ENCODE data around the gene MAST4.

The MAST4 gene

GRCh38 chr5:66615136-66615535 is 18.9 kb downstream of the MAST4 start:
- Histone ChIP-seq H3K27ac (no peak overlapping the region), H3K4me3 (no peak overlapping the region), H3K9ac (ENCODE audit: insufficient read length) (no peak overlapping the region), H3K9me3 (ENCODE audit: low read depth, low read length) (no peaks in the 10 kb centered on the region), H3K36me3 (ENCODE audit: insufficient read depth, low read length) (no peaks in the 10 kb centered on the region)
- no peak for DNase-seq (ENCODE audit: low read depth, low spot score)
- TF ChIP-seq EZH2 (IDR thresholded peaks at IDR 0.05) (no peak), POLR2AphosphoS5 (IDR thresholded peaks at IDR 0.05; ENCODE audit: borderline replicate concordance, low read depth, low read length) (no peak)

- Histone ChIP-seq H3K36me3 (ENCODE audit: insufficient read depth, low read length) (no peaks in the 10 kb centered on the region), H3K4me3 (no peak overlapping the region)
- no peak for TF ChIP-seq FOXP2 (optimal IDR thresholded peaks at IDR 0.05; ENCODE audit: control extremely low read depth, extremely low read length, insufficient read depth)
- TF ChIP-seq POLR2AphosphoS5 (IDR thresholded peaks at IDR 0.05; ENCODE audit: borderline replicate concordance, low read depth, low read length), result no peak
- TF ChIP-seq EZH2 (IDR thresholded peaks at IDR 0.05), result no peak
These were observed 19.7 kb downstream of the MAST4 start for GRCh38 chr5:66615894-66616293.

GRCh38 chr5:66616520-66617225 is 20.5 kb downstream of the MAST4 start:
- no peak overlapping the region for H3K27ac ChIP-seq
- no peak overlapping the region for H3K4me3 ChIP-seq
- no peak for DNase-seq (ENCODE audit: low read depth, low spot score)
- H3K36me3 ChIP-seq (ENCODE audit: insufficient read depth, low read length), result no peaks in the 10 kb centered on the region
- H3K9me3 ChIP-seq (ENCODE audit: low read depth, low read length), result no peaks in the 10 kb centered on the region
- H3K9ac ChIP-seq (ENCODE audit: insufficient read length), result no peak overlapping the region
- TF ChIP-seq POLR2AphosphoS5 (IDR thresholded peaks at IDR 0.05; ENCODE audit: borderline replicate concordance, low read depth, low read length) (no peak), FOXP2 (optimal IDR thresholded peaks at IDR 0.05; ENCODE audit: control extremely low read depth, extremely low read length, insufficient read depth) (no peak), EZH2 (IDR thresholded peaks at IDR 0.05) (no peak)

More at GRCh38 chr5:66615894-66616293, 19.7 kb downstream of the MAST4 start:
- Histone ChIP-seq H3K9ac (ENCODE audit: insufficient read length) (no peak overlapping the region), H3K9me3 (ENCODE audit: low read depth, low read length) (no peaks in the 10 kb centered on the region), H3K27ac (no peak overlapping the region)
- no peak for DNase-seq (ENCODE audit: low read depth, low spot score)

GRCh38 chr5:66617226-66617861 is 21.2 kb downstream of the MAST4 start:
- H3K9ac ChIP-seq (ENCODE audit: insufficient read length), result no peak overlapping the region

GRCh38 chr5:66617991-66618768 is 22.0 kb downstream of the MAST4 start:
- no peaks in the 10 kb centered on the region for H3K9me3 ChIP-seq (ENCODE audit: low read depth, low read length)
- TF ChIP-seq POLR2AphosphoS5 (IDR thresholded peaks at IDR 0.05; ENCODE audit: borderline replicate concordance, low read depth, low read length) (no peak), EZH2 (IDR thresholded peaks at IDR 0.05) (no peak), FOXP2 (optimal IDR thresholded peaks at IDR 0.05; ENCODE audit: control extremely low read depth, extremely low read length, insufficient read depth) (no peak)
- no peak overlapping the region for H3K4me3 ChIP-seq
- H3K27ac ChIP-seq, result no peak overlapping the region
- H3K36me3 ChIP-seq (ENCODE audit: insufficient read depth, low read length), result no peaks in the 10 kb centered on the region
- H3K9ac ChIP-seq (ENCODE audit: insufficient read length), result no peak overlapping the region
- no peak for DNase-seq (ENCODE audit: low read depth, low spot score)

More at GRCh38 chr5:66617226-66617861, 21.2 kb downstream of the MAST4 start:
- Histone ChIP-seq H3K9me3 (ENCODE audit: low read depth, low read length) (no peaks in the 10 kb centered on the region), H3K4me3 (no peak overlapping the region), H3K36me3 (ENCODE audit: insufficient read depth, low read length) (no peaks in the 10 kb centered on the region), H3K27ac (no peak overlapping the region)
- no peak for DNase-seq (ENCODE audit: low read depth, low spot score)
- TF ChIP-seq FOXP2 (optimal IDR thresholded peaks at IDR 0.05; ENCODE audit: control extremely low read depth, extremely low read length, insufficient read depth) (no peak), POLR2AphosphoS5 (IDR thresholded peaks at IDR 0.05; ENCODE audit: borderline replicate concordance, low read depth, low read length) (no peak), EZH2 (IDR thresholded peaks at IDR 0.05) (no peak)

- TF ChIP-seq EZH2 (IDR thresholded peaks at IDR 0.05), result no peak
- TF ChIP-seq POLR2AphosphoS5 (IDR thresholded peaks at IDR 0.05; ENCODE audit: borderline replicate concordance, low read depth, low read length), result no peak
- TF ChIP-seq FOXP2 (optimal IDR thresholded peaks at IDR 0.05; ENCODE audit: control extremely low read depth, extremely low read length, insufficient read depth), result no peak
- no peak overlapping the region for H3K4me3 ChIP-seq
- H3K27ac ChIP-seq, result no peak overlapping the region
- DNase-seq (ENCODE audit: low read depth, low spot score), result no peak
- H3K36me3 ChIP-seq (ENCODE audit: insufficient read depth, low read length), result no peaks in the 10 kb centered on the region
- no peaks in the 10 kb centered on the region for H3K9me3 ChIP-seq (ENCODE audit: low read depth, low read length)
- H3K9ac ChIP-seq (ENCODE audit: insufficient read length), result no peak overlapping the region
These were observed 24.5 kb downstream of the MAST4 start for GRCh38 chr5:66620711-66621110.

GRCh38 chr5:66621146-66621545 is 25.0 kb downstream of the MAST4 start:
- no peaks in the 10 kb centered on the region for H3K9me3 ChIP-seq (ENCODE audit: low read depth, low read length)
- H3K9ac ChIP-seq (ENCODE audit: insufficient read length), result no peak overlapping the region
- no peak for DNase-seq (ENCODE audit: low read depth, low spot score)
- TF ChIP-seq EZH2 (IDR thresholded peaks at IDR 0.05), result no peak
- no peak overlapping the region for H3K27ac ChIP-seq
- H3K4me3 ChIP-seq, result no peak overlapping the region
- no peaks in the 10 kb centered on the region for H3K36me3 ChIP-seq (ENCODE audit: insufficient read depth, low read length)

GRCh38 chr5:66621736-66622135 is 25.5 kb downstream of the MAST4 start:
- TF ChIP-seq FOXP2 (optimal IDR thresholded peaks at IDR 0.05; ENCODE audit: control extremely low read depth, extremely low read length, insufficient read depth) (no peak), EZH2 (IDR thresholded peaks at IDR 0.05) (no peak), POLR2AphosphoS5 (IDR thresholded peaks at IDR 0.05; ENCODE audit: borderline replicate concordance, low read depth, low read length) (no peak)
- DNase-seq (ENCODE audit: low read depth, low spot score), result no peak
- no peak overlapping the region for H3K27ac ChIP-seq
- H3K4me3 ChIP-seq, result no peak overlapping the region
- H3K9ac ChIP-seq (ENCODE audit: insufficient read length), result no peak overlapping the region
- H3K9me3 ChIP-seq (ENCODE audit: low read depth, low read length), result no peaks in the 10 kb centered on the region
- no peaks in the 10 kb centered on the region for H3K36me3 ChIP-seq (ENCODE audit: insufficient read depth, low read length)

Data from SK-N-MC (cell line).